ENCODE measurements around the gene AMBP.

GRCh38 chr9:114023961-114024360 is 54.1 kb downstream of the AMBP start:
- TF ChIP-seq CTCF (conservative IDR thresholded peaks at IDR 0.05; ENCODE audit: low read depth, low read length) (no peak), EZH2 (IDR thresholded peaks at IDR 0.05; ENCODE audit: borderline replicate concordance, low read depth, low read length, poor library complexity, severe bottlenecking) (no peak)

Measured in A673 (cell line).